ENCODE measurements around the gene ASH1L.

ASH1L gene

DNA sequence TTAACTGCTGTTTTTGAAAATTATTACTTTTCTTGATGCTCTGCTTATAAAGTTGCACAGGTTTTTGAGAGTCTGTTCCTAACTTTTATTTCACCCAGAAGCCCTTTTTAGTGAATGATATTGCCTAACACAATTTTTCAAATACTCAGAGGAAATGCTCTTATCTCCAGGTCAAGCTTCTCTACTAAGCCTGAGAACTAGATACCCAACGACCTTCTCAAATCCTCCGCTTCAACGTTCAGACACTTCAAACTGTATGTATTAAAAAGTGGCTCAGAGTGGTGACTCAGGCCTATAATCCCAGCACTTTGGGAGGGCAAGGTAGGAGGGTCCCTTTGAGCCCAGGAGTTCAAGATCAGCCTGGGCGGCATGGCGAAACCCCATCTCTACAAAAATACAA, 88.5 kb downstream of the ASH1L start:
- TF ChIP-seq, protein P1, sequence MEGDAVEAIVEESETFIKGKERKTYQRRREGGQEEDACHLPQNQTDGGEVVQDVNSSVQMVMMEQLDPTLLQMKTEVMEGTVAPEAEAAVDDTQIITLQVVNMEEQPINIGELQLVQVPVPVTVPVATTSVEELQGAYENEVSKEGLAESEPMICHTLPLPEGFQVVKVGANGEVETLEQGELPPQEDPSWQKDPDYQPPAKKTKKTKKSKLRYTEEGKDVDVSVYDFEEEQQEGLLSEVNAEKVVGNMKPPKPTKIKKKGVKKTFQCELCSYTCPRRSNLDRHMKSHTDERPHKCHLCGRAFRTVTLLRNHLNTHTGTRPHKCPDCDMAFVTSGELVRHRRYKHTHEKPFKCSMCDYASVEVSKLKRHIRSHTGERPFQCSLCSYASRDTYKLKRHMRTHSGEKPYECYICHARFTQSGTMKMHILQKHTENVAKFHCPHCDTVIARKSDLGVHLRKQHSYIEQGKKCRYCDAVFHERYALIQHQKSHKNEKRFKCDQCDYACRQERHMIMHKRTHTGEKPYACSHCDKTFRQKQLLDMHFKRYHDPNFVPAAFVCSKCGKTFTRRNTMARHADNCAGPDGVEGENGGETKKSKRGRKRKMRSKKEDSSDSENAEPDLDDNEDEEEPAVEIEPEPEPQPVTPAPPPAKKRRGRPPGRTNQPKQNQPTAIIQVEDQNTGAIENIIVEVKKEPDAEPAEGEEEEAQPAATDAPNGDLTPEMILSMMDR (IDR thresholded peaks at IDR 0.05), result no peak
- Histone ChIP-seq H3K9me3 (peaks cover 0 to 5% (median 0%) of the 10 kb centered on the region in 3 donors), H3K4me1 (peaks cover 0 to 16% (median 6%) of the 10 kb centered on the region in 4 donors), H3K36me3 (peaks cover 0 to 15% (median 3%) of the 10 kb centered on the region in 3 donors), H3K27me3 (no peaks in the 10 kb centered on the region), H3K4me3 (no peak overlapping the region), H3K27ac (no peak overlapping the region)
- intact Hi-C loops (cut with DNase I; ENCODE audit: low total_unique reads), result no loop called here
- DNase-seq, result no peak

DNA sequence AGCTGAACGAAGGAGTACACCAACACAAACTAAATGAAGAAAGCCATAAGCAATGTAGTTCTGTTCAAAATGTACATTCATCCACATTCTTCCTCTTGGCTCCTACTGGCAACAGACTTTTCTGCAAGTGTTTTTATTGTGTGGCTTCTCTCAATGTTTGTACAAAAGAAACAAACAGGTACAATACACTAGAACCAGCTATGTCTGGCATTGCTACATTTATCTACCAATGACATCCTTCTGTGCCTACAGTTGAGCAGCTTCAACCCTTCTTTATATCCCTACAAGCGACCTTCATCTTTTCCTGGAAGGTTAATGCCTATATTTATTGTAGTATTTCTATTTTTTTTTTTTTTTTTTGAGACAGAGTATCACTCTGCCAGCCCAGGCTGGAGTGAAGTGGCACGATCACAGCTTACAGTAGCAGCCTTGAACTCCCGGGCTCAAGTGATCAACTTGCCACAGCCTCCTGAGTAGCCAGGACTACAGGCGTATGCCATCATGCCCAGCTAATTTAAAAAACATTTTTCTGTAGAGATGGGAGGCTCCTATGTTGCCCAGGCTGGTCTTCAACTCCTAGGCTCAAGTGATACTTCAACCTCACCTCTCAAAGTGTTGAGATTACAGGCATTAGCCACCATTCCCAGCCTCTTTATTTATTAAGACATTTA, 89.3 kb downstream of the ASH1L start:
- no peak for DNase-seq
- TF ChIP-seq, protein P1 (IDR thresholded peaks at IDR 0.05), result no peak
- Histone ChIP-seq H3K36me3 (peaks cover 0 to 8% (median 3%) of the 10 kb centered on the region in 3 donors), H3K9me3 (peaks cover 0 to 5% (median 0%) of the 10 kb centered on the region in 3 donors), H3K4me3 (no peak overlapping the region), H3K27ac (no peak overlapping the region), H3K4me1 (peaks cover 0 to 16% (median 6%) of the 10 kb centered on the region in 4 donors), H3K27me3 (no peaks in the 10 kb centered on the region)
- intact Hi-C loops (cut with DNase I; ENCODE audit: low total_unique reads), result no loop called here

DNA sequence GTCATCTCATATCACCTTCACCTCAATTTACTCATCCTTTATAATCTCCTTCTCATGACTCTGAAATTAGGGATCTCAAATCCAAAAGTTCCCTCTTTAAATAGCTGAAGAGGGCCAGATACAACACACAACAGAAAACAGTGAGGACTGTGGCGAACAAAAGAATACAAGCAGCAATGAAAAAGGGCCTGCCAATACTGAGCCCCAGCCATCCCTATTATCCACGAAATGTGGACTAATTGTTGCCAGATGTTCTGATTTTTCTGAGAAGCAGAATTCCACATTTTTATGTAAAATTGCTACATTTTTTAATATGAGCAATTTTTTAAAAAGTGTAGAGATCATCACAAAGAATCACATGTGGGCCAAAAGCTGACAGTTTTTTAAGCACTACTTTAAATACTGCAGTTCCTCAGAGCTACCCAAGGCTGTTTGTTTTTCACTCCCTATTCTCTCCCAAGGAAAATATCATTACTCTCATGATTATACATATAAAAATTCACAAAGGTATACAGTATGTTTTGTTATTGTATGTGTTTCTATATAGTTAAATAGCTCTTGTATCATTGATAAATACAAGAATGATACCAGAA, 90.0 kb downstream of the ASH1L start:
- DNase-seq, result no peak
- no peak overlapping the region for H3K27ac ChIP-seq

DNA sequence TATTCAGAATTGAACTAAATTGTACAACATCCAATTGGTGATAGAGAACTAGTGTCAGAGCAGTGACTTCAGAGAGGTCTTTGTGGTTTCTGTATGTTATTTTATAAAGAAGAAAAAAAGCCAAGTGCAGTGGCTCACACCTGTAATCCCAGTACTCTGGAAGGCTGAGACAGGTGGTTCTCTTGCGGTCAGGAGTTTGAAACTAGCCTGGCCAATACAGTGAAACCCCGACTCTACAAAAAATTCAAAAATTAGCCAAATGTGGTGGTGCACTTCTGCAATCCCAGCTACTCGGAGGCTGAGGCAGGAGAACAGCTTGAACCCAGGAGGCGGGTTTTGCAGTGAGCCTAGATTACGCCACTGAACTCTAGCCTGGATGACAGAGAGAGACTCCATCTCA, 90.7 kb downstream of the ASH1L start:
- no peaks in the 10 kb centered on the region for H3K27me3 ChIP-seq
- H3K36me3 ChIP-seq, result peaks cover 0 to 8% (median 3%) of the 10 kb centered on the region in 3 donors
- peaks cover 0 to 29% (median 9%) of the 10 kb centered on the region in 4 donors for H3K4me1 ChIP-seq
- TF ChIP-seq, protein P1 (IDR thresholded peaks at IDR 0.05), result no peak
- H3K4me3 ChIP-seq, result no peak overlapping the region
- intact Hi-C loops (cut with DNase I; ENCODE audit: low total_unique reads), result no loop called here
- no peak overlapping the region for H3K27ac ChIP-seq
- no peak for DNase-seq
- H3K9me3 ChIP-seq, result peaks cover 0 to 5% (median 0%) of the 10 kb centered on the region in 3 donors

More for the DNA sequence above, 90.0 kb downstream of the ASH1L start:
- intact Hi-C loops (cut with DNase I; ENCODE audit: low total_unique reads), result no loop called here
- Histone ChIP-seq H3K4me1 (peaks cover 0 to 22% (median 6%) of the 10 kb centered on the region in 4 donors), H3K36me3 (peaks cover 0 to 8% (median 3%) of the 10 kb centered on the region in 3 donors), H3K4me3 (no peak overlapping the region), H3K27me3 (no peaks in the 10 kb centered on the region), H3K9me3 (peaks cover 0 to 5% (median 0%) of the 10 kb centered on the region in 3 donors)
- TF ChIP-seq, protein P1 (IDR thresholded peaks at IDR 0.05), result no peak

DNA sequence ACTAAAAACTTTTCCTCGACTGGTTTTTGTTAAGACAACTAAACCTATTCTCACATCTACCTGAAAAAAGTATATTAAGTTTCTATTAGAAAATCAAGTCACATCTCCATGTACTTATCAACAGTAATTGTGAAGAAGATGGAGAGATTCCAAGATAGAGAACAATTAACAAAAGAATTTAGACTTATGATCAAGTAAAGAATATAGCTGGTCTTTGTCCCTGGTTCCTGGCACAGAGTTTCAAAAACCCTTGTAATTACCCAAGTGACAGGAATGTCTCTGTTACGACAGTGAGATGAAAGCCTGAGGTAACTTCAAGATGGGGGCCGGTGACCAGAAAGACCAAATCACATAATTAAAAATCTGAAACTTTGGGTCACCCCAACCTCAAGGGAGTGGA, 91.6 kb downstream of the ASH1L start:
- no peak overlapping the region for H3K4me3 ChIP-seq
- H3K36me3 ChIP-seq, result peaks cover 0 to 8% (median 3%) of the 10 kb centered on the region in 3 donors
- no peak for DNase-seq
- H3K27me3 ChIP-seq, result no peaks in the 10 kb centered on the region
- TF ChIP-seq, protein P1 (IDR thresholded peaks at IDR 0.05), result no peak
- intact Hi-C loops (cut with DNase I; ENCODE audit: low total_unique reads), result no loop called here
- peaks cover 0 to 5% (median 0%) of the 10 kb centered on the region in 3 donors for H3K9me3 ChIP-seq
- peaks cover 0 to 38% (median 9%) of the 10 kb centered on the region in 4 donors for H3K4me1 ChIP-seq
- no peak overlapping the region for H3K27ac ChIP-seq

All from tibial artery (tissue), 4 donors.